PC-9 (cell line): ENCODE results near the gene SYNDIG1.

Experiments used
- CTCF ChIP-seq: fragments of 200-600 bp; sonication (generic); conservative IDR thresholded peaks from 2 replicates; pipeline ENCODE4 v1.6.1; 2017; ENCODE audit warnings: mixed run types, antibody characterized with exemption, mild to moderate bottlenecking, moderate library complexity
- EZH2 ChIP-seq: fragments of 200-600 bp; sonication (generic); IDR thresholded peaks from 2 replicates; pipeline ENCODE4 v1.8.0; 2017; ENCODE audit warnings: antibody characterized with exemption, low read depth

GRCh38 chr20:24674921-24675605, 205.6 kb downstream of the SYNDIG1 start:
- TF ChIP-seq CTCF, result no peak
- no peak for TF ChIP-seq EZH2
